Stomach (tissue), 4 donors: ENCODE data around the gene SYNPO2.

Experiments used
- CTCF ChIP-seq, 7 experiments: fragments of 450-650 bp in 4 of 7; fragments of 200-600 bp in 3 of 7; sonication (generic) in 3 of 7; IDR thresholded peaks; one replicate each; pipeline ENCODE4 v1.5.1; 2016 to 2019; ENCODE audit warnings: antibody characterized with exemption in 7 of 7, control low read depth in 2 of 7, mild to moderate bottlenecking in 1 of 7
- POLR2AphosphoS5 ChIP-seq, 3 donors: sonication (generic); formaldehyde crosslinking; IDR thresholded peaks; one replicate each; pipeline ENCODE4 v1.6.1; 2016; ENCODE audit warnings: antibody characterized with exemption in 3 of 3

GRCh38 chr4:119005928-119006460 is 117.3 kb downstream of the SYNPO2 start:
- TF ChIP-seq CTCF (IDR thresholded peaks at IDR 0.05), result no peak
- no peak for TF ChIP-seq POLR2AphosphoS5 (IDR thresholded peaks at IDR 0.05)
